ENCODE measurements around the gene C4orf50. TPM values are rescaled to one million over a fixed set of nuclear protein-coding genes. Genes with fewer than 3 reads are reported as not detected.
"Not testable (repeated sequence)": the region's sequence is repeated elsewhere in the genome, so short reads cannot be mapped to it uniquely, and the experiment has no call there.

Gene C4orf50
- total RNA-seq, 1 experiment from 2014 or later: 0.12 TPM

GRCh38 chr4:5858020-5858769 lies 160.0 kb downstream of the C4orf50 start:
- no peak for DNase-seq (ENCODE audit: low spot score)

DNA sequence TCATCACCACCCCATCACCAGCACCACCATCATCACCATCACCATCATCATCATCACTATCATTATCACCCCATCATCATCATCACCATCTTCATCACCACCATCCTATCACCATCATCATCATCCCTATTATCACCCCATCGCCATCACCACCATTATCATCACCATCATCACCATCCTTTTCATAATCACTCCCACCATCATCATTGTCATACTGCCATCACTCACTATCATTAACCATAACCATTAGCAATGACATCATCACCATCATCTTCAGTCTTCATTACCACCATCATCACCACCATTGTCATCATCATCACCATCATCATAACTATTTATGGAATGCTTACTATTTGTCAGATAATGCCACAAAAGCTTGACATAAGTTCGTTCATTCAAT lies 161.0 kb downstream of the C4orf50 start:
- no peak for DNase-seq (ENCODE audit: low spot score)

DNA sequence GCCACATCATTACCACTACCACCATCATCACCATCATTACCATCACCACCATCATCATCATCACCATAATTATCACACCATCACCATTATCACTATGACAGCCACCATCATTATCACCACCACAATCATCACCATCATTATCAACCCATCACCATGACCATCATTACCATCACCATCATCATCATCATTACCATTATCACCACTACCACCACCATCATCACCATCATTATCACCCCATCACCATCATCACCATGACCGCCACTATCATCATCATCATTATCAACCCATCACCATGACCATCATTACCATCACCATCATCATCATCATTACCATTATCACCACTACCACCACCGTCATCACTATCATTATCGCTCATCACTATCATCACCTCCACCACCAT lies 161.9 kb downstream of the C4orf50 start:
- not testable (repeated sequence) for DNase-seq (ENCODE audit: low spot score)

GRCh38 chr4:5854929-5855328 lies 163.3 kb downstream of the C4orf50 start:
- DNase-seq (ENCODE audit: low spot score): no peak

DNA sequence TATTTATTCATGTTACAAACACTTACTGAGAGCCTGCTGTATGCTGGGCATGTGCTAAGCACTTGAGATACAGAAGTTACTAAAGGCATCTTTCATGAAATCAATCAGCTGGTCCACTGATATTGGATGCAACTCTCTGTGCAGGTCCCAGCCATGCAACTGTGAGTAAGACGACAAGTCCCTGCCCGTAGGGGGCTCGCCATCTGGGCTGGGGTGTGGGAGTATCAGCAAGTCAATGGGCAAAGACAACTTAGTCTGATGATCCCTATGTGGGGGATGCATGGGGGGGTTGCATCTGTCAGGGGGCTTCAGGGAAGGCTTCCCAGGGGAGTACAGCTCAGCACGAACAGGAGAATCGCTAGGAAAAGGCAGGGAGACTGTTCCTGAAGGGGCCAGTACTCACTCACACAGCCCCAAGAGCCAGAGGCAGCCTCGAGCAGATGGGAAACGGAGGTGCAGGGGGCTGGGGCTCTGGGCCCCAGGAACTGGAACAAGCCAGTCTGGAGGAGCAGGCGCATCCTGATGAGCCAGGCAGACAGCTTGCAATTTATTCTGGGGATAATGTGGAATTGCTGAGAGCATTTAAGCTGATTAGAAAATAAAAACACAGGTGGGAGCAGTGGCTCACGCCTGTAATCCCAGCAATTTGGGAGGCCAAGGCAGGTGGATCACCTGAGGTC lies 165.6 kb downstream of the C4orf50 start:
- DNase-seq (ENCODE audit: low spot score): no peak

GRCh38 chr4:5851637-5852301 lies 166.5 kb downstream of the C4orf50 start:
- DNase-seq (ENCODE audit: low spot score): no peak

Other genes starting within 250 kb of the C4orf50 start
- 51.5 and 55.6 TPM in 2 replicates for gene CRMP1, start 125.3 kb downstream of the C4orf50 start, total RNA-seq (2014; rRNA removed; shearing (Covaris generic))
- gene JAKMIP1, start 182.1 kb upstream of the C4orf50 start, total RNA-seq (2014; rRNA removed; shearing (Covaris generic)): 0.22 and 0.28 TPM in 2 replicates